Measurements from ENCODE around the gene HAUS3.
A peak's percentile ranks its signal among the peaks of the same experiment; 100 is the strongest.

Gene HAUS3, protein sequence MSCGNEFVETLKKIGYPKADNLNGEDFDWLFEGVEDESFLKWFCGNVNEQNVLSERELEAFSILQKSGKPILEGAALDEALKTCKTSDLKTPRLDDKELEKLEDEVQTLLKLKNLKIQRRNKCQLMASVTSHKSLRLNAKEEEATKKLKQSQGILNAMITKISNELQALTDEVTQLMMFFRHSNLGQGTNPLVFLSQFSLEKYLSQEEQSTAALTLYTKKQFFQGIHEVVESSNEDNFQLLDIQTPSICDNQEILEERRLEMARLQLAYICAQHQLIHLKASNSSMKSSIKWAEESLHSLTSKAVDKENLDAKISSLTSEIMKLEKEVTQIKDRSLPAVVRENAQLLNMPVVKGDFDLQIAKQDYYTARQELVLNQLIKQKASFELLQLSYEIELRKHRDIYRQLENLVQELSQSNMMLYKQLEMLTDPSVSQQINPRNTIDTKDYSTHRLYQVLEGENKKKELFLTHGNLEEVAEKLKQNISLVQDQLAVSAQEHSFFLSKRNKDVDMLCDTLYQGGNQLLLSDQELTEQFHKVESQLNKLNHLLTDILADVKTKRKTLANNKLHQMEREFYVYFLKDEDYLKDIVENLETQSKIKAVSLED

DNA sequence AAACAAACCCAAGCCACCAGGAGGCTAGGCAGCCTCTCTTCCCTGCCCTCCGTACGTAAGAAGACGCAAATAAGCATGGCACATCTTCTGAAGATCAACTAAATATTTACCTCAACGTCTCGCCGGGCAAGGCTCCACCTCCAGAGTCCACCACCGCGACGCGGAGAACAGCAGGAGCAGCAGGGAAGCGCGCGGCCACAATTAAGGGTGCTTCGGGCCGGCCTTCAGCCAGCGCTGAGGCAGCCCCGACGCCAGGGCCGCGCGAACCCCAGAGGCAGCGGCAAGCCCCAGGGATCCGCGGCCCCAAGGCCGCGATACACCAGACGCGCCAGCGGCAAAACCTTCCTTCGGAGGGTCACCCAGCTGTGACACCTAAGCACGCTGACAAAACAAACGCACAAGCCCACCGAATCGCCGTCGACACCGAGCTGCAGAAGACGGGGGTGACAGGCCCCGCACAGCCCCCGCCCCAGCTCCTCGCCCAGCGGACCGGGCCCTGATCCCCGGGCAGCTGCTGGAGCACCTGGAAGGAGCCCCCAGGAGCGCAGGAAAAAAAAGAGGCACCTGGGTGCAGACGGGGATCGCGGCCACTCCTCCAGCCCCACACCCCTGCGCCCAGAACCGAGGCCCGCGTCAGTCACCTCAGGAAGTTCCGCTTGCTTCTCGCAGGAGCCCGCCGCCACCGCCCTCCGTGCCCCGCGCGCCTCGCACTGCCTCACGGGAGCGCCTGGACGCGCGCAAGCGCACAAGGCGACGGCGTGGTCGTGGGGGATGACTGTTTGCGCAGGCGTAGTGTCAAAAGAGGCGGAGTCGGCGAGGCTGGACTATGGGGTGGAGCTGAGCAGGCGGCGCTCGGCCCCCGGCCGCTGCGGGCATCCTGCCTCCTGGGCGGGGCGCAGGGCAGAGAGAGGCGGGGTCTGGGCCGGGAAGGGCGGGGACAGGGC, at the start of gene HAUS3, which contains the start of gene POLN:
Gene HAUS3 (minus strand): TSS at position 712 of the 944 bp plus-strand sequence. CDS start 1,175 bp downstream, outside the sequence.
Gene POLN (minus strand): TSS at position 712 of the 944 bp plus-strand sequence. CDS start 12,890 bp downstream, outside the sequence.
- DNase-seq = peak; percentile 85

DNA sequence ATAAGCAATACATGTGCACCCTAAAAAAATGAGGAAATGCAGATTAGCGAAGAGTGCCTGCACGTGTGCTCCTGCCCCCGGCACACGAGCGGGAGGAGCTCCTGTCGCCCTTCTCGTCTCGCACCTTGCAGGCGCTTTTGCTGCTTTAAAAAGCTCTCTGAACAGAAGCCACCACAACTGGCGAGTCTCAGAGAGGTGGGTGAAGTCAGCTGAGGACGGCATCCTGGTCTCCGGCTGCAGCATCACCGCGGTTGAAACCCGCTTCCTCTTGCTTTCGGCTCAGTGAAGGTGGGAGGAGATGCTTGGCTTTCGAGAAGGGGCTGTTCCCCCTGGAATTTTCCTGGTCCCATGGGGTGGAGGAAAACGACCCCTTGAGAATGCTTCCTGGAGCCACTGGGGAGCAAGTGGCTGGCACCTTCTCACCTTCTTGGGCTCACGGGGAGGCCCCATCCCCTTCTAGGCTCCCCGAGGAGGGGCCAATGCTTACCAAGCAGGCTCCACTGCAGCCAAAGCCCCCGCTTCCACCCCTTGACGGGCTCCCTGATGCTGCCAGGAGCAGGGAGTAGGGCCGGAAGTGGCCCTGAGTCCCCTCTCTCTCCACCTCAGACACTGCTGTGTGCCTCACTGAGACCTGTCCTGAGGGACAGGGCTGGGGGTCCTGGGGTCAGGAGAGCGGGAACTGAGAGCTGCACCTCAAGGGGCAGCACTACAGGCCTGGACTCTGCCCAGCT, 49.2 kb upstream of the HAUS3 start:
- no peak for DNase-seq

DNA sequence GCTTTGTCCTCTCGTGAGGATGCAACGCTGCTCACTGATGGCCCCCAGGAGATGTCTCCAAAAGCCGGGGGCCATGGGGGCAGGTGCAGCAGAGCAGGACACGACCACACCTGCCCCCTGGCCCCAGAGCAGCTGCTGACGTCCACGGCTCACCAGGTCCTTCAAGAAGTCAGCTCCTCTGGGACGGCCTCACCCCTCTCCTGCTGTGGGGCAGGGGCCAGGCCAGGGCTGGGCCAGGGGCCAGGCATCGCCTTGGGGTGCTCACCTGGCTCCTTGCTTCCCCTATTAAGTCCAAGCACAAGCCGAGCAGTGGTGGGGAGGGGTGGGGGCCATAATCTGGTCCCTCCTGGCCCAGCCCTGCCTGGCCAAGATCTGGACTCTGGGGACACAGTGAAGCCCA, 48.6 kb upstream of the HAUS3 start:
- DNase-seq = no peak

DNA sequence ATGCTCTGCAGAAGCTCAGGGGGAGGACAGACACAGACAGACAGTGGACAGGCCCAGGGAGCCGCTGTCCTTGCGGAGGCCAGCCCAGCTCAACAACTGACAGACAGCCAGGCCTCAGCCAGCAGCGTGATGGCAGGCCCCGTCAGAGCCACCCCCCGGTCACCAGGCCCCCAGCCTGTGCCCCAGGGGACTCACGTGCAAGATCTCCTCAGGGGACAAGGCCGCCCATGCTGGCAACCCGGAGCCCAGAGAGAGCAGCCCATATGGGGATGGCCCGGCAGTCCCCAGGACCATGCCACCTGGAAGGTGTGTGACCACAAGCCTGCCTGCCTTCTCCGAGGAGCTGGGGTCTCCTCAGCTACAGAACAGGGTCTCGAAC, 48.0 kb upstream of the HAUS3 start:
- DNase-seq = no peak

DNA sequence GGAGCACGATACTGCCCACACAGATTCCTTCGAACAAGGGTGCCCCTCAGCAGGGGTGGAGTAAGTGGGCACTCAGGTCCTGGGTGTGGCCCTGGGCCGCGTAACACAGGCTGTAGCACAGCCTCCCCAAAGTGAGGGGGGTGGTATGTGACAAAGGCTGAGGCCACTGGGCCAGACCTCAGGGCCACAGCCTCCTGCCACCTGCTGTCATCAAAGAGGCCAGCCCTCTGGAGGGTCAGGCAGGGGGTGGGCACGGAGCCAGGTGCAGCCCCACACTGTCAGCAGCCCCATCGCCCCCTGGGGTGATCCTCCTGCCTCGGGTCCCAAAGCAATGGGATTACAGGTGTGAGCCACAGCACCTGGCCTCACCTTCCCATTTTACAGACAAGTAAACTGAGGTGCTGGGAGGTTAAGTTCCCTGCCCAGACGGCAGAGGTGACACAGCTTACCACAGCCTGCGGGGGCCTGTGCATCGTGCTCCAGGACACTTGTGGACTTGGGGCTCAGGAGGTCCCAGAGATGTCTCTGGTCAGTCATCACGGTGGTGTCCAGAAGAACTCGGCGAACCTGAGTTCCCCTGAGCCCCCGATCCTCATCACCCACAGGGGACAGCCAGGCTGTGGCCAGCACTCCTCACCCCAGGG, 47.5 kb upstream of the HAUS3 start:
- no peak for DNase-seq

DNA sequence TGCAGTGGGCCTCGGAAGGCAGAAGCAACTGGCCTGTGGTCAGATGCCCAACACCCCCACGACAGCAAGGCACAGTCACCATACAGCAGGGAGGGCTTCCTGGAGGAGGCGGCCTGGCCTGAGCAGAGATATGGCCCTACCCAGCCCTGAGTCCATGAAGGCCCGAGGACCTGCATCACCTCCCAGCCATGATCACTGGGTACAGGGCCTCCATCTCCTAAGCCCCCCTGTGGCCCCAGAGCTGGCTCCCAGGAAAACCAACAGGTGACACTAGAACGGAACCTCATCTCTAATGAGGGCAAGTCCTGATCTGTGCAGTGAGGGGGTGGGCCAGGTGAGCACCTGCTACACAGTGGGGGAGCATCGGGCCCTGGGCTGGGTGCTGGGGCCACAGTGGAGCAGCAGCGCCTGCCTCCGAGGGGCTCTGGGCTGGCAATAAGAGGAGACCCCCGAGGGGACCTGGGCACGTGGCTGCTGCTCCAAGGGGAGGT, 46.2 kb upstream of the HAUS3 start:
- DNase-seq = no peak

DNA sequence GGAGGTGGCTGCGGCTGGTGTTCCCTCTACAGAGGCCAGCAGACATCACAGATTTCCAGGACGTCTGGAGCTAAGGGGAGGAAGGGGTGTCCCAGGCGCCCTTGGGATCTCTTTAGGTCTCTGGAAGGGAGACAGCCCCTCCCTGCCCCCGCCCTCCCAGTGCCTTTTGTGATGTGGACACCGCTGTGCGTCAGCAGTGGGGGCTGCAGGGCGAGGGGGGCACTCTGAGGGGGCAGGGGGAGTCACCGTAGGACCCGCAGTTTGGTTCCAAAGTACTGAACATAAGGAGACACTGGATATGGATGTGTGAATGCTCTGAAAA, 45.6 kb upstream of the HAUS3 start:
- no peak for DNase-seq

DNA sequence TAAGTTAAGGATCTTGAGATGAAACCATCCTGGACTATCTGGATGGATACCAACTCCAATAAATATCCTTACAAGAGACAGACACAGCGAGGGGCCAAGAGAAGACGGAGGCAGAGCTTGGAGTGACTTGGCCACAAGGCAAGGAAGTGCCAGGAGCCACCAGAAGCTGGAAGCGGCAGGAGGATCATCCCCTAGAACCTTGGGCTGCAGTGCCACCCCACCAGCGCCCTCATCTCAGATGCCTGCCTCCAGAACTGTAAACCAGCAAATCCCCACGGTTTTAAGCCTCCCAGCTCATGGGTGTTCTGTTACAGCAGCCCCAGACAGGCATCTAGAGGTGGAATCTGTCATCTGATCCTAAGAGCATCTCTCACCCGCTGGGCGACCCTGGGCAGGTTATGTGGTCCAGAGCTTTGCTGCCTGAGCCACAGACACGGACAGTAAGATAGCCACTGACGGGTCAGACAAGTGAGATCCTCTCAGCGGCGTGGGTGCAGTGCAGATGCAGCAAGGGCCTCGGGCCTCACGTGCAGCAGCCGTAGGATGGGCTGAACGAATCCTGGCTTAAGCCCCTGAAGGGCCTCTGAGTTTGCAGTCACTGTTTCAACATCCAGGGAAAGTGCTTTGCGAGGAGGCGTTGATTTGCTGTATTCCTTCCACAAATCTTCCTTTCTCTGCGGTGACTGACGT, 45.1 kb upstream of the HAUS3 start:
- DNase-seq = no peak

DNA sequence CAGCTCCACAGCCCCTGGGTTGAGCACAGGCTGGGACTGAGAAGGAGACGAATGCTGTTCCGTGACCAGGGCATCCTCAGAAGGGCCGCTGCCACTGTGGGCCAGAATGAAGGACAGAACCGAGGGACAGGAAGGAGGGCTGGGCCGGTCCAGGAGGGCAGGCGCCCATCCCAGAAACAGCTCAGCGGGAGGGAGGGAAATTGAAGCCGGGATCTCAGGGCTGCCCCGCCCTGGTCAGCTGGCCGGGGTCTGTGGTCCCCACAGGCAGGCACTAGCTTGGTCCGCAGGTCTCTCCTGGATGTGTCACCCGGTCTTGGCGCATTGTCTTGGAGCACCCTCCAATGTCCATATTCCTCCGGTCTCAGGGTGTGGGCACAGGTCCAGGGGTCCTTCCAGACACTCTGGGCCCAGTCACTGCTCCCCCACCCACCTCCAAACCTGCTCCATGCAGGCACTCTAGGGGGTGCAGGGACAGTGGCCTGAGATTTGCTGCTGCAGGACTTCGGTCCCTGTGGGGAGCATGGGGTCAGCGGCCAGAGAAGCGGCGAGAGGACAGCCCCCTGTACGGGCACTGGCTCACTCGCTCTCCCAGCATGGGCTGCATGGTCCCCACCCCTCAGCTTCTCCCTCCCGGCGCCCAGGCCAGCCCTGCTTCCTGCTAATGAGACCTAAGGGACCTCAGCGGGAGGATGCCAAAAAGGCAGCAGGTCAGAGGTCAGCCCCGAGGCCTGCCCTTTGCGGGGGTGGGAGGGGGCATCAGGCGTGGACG, 43.9 kb upstream of the HAUS3 start:
- DNase-seq = no peak

DNA sequence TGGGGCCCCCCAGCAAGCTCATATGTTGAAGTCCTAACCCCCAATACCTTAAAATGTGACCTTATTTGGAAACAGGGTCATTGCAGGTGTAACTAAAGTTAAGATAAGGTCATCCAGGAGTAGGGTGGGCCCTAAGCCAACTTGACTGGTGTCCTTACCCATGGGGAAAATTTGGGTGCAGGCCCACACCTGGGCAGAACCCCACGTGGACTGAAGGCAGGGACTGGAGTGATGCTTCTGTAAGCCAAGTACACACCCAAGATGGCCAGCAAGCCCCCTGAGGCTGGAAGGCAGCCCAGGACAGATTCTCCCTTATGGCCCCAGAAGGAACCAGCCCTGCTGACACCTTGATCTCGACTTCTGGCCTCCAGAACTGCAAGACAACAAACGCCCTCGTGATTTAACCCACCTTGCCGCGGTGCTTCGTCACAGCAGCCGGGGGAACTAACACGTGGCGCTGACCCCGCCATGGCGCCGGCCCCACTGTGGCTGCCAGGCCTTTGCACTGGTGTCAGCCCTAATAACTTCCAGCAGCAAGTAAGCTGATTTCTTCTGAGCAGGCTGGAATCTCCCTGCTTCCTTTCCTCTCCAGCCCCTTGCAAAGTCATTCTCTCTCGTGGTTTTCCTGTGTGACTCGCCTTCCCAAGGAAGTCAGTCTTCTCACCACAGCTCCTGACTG, 43.2 kb upstream of the HAUS3 start:
- DNase-seq = no peak

DNA sequence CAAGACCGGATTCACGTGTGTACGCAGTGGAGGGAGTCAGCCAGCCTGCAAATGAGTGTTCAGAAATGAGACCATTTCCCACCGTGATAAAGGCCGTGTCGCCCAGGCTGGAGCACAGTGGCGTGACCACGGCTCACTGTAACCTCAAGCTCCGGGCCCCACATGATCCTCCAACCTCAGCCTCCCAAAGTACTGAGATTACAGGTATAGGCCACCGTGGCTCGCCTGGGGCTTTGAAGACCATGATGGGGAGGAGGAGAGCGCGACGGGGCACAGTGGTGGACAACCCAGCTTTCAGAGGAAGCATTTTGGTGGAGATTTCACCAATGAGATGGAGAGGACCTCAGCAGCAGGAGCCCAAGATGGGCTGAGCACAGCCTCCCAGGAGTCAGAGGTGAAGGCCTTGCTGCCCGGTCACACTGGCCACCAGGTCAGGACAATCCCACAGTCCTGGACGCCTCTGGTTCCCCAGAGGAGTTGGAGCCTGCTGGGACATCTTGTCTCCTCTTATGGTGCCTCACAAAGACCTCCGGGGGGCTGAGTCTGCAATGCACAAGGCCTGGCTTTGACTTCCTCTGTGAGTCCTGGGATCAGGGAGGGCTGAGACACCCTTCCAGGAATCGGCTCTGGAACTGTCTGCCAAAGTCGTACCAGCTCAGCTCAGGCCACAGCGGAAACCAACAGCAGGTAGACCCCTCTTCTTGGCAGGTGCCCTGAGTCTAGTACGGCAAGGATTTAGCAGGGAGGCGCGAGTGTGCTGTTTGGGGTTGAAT, 42.4 kb upstream of the HAUS3 start:
- no peak for DNase-seq

DNA sequence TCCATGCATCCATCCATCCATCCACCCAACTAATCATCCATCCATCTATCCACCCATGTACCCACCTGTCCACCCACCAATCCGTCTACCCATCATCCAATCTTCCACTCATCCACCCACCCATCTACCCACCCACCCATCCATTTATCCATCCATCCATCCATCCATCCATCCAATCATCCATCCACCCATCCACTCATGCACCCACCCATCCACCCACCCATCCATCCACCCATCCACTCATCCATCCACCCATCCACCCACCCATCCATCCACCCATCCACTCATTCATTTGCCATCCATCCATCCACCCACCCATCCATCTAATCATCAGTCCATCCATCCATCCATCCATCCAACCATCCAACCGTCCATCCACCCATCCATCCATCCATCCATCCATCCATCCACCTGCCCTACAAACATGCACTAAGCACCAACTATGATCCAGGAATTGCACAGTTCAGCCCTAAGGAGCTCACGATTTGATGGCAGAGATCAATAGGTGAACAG, 41.3 kb upstream of the HAUS3 start:
- no peak for DNase-seq

DNA sequence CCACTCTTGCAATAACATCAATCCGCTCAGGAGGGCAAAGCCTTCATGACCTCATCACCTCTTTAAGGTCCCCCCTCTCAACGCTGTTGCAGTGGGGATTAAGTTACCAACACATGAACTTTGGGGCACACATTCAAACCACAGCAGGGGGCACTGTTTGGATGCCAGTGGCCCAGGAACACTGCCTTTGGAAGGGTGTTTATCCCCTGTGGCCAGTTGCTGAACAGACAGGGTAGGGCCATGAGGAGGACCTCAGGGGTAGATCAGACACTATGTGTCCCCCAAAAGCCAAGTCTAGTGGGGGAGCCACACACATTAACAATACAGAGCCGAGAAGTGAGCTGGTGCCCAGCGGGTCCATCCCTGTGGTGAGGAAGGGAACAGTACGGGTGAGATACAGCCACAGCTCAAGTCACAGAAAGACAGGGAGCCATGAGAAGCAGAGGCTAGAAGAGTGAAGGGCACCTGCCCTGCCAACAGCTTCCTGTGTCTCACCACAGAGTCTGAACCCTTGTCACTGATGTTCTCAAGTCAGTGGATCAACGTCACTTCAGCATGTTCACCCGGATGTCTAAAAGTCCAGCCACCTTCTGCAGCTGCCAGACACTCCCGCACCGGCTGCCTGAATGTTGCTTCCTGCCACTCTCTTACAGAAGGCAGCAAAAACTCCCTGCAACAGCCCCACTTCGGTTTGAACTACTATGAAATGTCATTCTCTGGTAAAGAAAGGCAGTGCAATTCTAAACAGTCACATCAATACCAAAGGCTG, 39.8 kb upstream of the HAUS3 start:
- DNase-seq = no peak

DNA sequence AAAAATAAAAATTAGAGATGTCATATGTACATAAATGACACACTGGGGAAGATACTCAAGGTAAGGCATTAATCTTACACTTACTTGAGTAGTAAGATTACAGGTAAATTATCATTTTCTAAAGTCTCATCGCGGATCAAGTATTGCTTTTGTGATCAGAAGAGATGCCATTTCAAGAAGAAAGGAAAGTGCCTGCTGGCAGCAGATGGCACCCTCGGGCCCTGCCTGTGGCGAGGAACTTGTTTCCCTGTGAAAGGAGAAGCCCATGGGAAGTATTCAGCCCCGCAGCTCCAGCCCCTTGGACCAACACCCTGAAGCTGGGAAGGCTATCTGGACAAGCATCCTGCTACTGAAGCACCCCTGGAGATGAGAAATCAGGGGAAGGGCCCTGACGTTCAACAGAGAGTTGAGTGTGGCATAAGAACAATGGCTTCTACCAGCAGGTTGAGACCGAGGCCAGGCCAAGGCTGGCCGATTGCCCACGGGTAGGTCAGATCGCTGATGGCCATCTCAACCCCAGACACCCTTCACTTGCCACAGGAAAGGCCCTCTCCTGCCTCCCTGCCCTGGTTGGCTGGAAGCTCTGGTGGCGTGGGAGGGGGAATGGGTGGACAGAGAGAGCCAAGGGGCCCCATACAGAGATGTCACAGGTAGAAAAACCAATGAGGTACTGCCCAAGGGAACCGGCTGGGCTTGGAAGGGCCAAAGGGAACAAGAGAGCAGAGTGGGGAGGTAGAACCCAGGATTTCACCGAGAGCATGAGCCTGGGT, 38.8 kb upstream of the HAUS3 start:
- DNase-seq = no peak

DNA sequence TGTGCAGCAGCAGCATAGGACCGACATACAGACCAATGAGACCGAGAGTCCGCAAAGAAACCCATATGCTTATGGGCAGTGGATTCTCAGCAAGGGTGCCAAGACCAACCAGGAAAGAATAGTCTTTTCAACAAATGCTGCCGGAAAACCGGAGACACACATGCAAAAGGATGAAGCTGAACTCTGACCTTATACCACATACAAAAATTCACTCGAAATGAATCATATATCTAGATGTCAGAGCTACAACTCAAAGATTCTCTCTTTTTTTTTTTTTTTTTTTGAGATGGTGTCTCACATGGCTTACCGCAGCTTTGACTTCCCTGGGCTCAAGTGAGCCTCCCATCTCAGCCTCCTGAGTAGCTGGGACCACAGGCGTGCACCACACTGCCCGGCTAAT, 36.0 kb upstream of the HAUS3 start:
- DNase-seq = no peak

DNA sequence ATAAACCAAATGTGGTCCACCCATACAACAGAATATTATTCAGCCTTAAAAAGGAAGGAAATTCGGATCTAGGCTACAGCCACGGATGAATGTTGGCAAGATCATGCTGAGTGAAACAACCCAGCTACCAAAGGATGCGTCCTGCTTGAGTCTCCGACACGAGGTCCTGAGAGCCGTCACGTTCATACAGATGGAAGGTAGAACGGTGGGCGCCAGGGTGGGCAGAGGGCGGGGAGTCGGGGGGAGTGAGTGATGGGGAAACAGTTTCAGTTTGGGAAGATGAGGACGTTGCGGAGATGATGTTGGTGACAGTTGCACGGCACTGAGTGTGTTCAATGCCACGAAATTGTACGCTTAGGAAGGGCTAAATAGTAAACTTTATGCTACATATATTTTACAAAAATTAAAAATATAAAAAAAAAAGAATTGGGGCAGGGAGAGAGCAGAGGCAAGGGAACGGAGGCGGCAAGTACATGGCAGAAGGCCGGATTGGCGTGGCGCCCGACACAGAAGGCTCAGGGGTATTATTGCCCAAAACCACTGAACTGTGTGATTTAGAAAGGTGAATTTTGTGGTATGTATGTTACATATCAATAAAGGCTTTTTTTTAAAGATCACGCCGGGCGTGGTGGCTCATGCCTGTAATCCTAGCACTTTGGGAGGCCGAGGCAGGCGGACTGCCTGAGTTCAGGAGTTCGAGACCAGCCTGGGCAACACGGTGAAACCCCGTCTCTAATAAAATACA, 34.8 kb upstream of the HAUS3 start:
- peak; percentile 40 for DNase-seq
